Brain microvascular endothelial cell (primary cell): ENCODE data around the gene OR51L1.

Experiments
- DNase-seq: peaks from one replicate; pipeline ENCODE4 v3.0.0-alpha.2; 2020
- H3K27ac ChIP-seq: fragments of 250-450 bp; sonication (Bioruptor Pico); 2 replicates; pipeline ENCODE4 v1.5.1; 2020; ENCODE audit warnings: mild to moderate bottlenecking, moderate library complexity
- H3K27me3 ChIP-seq: fragments of 250-450 bp; sonication (Bioruptor Pico); replicated peaks from 2 replicates; pipeline ENCODE4 v1.5.1; 2020; ENCODE audit warnings: mild to moderate bottlenecking
- H3K36me3 ChIP-seq: fragments of 250-450 bp; sonication (Bioruptor Pico); replicated peaks from 2 replicates; pipeline ENCODE4 v1.5.1; 2020; ENCODE audit warnings: mild to moderate bottlenecking
- H3K4me3 ChIP-seq: 2 replicates; pipeline ENCODE4 v1.5.1; 2011; ENCODE audit warnings: low read depth, mild to moderate bottlenecking, control low read depth, low read length, moderate library complexity
- CTCF ChIP-seq: IDR thresholded peaks from 2 replicates; pipeline ENCODE4 v1.5.1; 2011; ENCODE audit warnings: low read depth, mild to moderate bottlenecking, moderate library complexity, low read length, control low read depth, inconsistent platforms; ENCODE audit errors: missing control alignments
- in situ Hi-C: cut with HindIII; loops from 2 replicates; pipeline ENCODE4 v1.10.0; 2017; ENCODE audit warnings: low sequenced_read_pairs, low pct_ligation_motif_present

The OR51L1 gene

GRCh38 chr11:4975436-4975835 lies 19.2 kb upstream of the OR51L1 start:
- no peak for DNase-seq
- TF ChIP-seq CTCF, result no peak
- no peak overlapping the region for H3K4me3 ChIP-seq
- H3K27me3 ChIP-seq, result no peaks in the 10 kb centered on the region
- no peak overlapping the region for H3K27ac ChIP-seq
- no peaks in the 10 kb centered on the region for H3K36me3 ChIP-seq
- in situ Hi-C loops, result no loop called here

- in situ Hi-C loops, result no loop called here
- no peak overlapping the region for H3K27ac ChIP-seq
- H3K4me3 ChIP-seq, result no peak overlapping the region
- H3K36me3 ChIP-seq, result no peaks in the 10 kb centered on the region
- TF ChIP-seq CTCF, result no peak
- DNase-seq, result no peak
- H3K27me3 ChIP-seq, result no peaks in the 10 kb centered on the region
Measured at GRCh38 chr11:4979036-4979435, 15.6 kb upstream of the OR51L1 start.

- Histone ChIP-seq H3K36me3 (no peaks in the 10 kb centered on the region), H3K27ac (no peak overlapping the region), H3K27me3 (no peaks in the 10 kb centered on the region), H3K4me3 (no peak overlapping the region)
- in situ Hi-C loops, result no loop called here
- no peak for DNase-seq
- no peak for TF ChIP-seq CTCF
Measured at GRCh38 chr11:4982678-4983077, 12.0 kb upstream of the OR51L1 start.

- Histone ChIP-seq H3K36me3 (no peaks in the 10 kb centered on the region), H3K27ac (no peak overlapping the region), H3K27me3 (no peaks in the 10 kb centered on the region), H3K4me3 (no peak overlapping the region)
- in situ Hi-C loops, result no loop called here
- TF ChIP-seq CTCF, result no peak
- DNase-seq, result no peak
Measured at GRCh38 chr11:4983841-4984240, 10.8 kb upstream of the OR51L1 start.

- in situ Hi-C loops, result no loop called here
- no peaks in the 10 kb centered on the region for H3K27me3 ChIP-seq
- no peak overlapping the region for H3K27ac ChIP-seq
- no peak overlapping the region for H3K4me3 ChIP-seq
- peak; percentile 55 for TF ChIP-seq CTCF
- no peaks in the 10 kb centered on the region for H3K36me3 ChIP-seq
- peak; percentile 5 for DNase-seq
Measured at GRCh38 chr11:4991060-4991459, 3.6 kb upstream of the OR51L1 start.

- Histone ChIP-seq H3K36me3 (no peaks in the 10 kb centered on the region), H3K4me3 (no peak overlapping the region), H3K27me3 (no peaks in the 10 kb centered on the region), H3K27ac (no peak overlapping the region)
- peak; percentile 68 for DNase-seq
- in situ Hi-C loops, result no loop called here
- TF ChIP-seq CTCF, result peak; percentile 76
Measured at GRCh38 chr11:5004424-5005274, 10.0 kb downstream of the OR51L1 start.
